GM18907 (cell line): ENCODE measurements around the gene COX7A2.
A peak's percentile ranks its signal among the peaks of the same experiment; 100 is the strongest.

ENCODE experiments used
- ATAC-seq: cut with Tn5 transposase; IDR thresholded peaks from one replicate; pipeline ENCODE4 v1.9.1; 2021; ENCODE audit warnings: mild to moderate bottlenecking, moderate library complexity; ENCODE audit not compliant: unreplicated experiment

Gene COX7A2

GRCh38 chr6:75243333-75244062 lies at the start of gene COX7A2:
Gene COX7A2 (minus strand): TSS chr6:75243801. CDS start chr6:75243734, 67 bp downstream.
- peak; percentile 97 for ATAC-seq

- ATAC-seq = no peak
These were observed 49.0 kb upstream of the COX7A2 start for GRCh38 chr6:75292555-75292954.

GRCh38 chr6:75291744-75292143 lies 48.1 kb upstream of the COX7A2 start:
- ATAC-seq = no peak

GRCh38 chr6:75291331-75291730 lies 47.7 kb upstream of the COX7A2 start:
- ATAC-seq = no peak

GRCh38 chr6:75290136-75290945 lies 46.7 kb upstream of the COX7A2 start:
- no peak for ATAC-seq

GRCh38 chr6:75288023-75288422 lies 44.4 kb upstream of the COX7A2 start:
- no peak for ATAC-seq

GRCh38 chr6:75287424-75287823 lies 43.8 kb upstream of the COX7A2 start:
- ATAC-seq = no peak

GRCh38 chr6:75286955-75287354 lies 43.4 kb upstream of the COX7A2 start:
- no peak for ATAC-seq

GRCh38 chr6:75285283-75285639 lies 41.7 kb upstream of the COX7A2 start:
- peak; percentile 2 for ATAC-seq

- peak; percentile 91 for ATAC-seq
These were observed 41.2 kb upstream of the COX7A2 start, which contains the start of gene TMEM30A for GRCh38 chr6:75284632-75285282. Gene TMEM30A (minus strand): TSS chr6:75284792. CDS start chr6:75284638, 154 bp downstream.

- ATAC-seq = peak; percentile 36
These were observed 40.5 kb upstream of the COX7A2 start for GRCh38 chr6:75283907-75284631.

- no peak for ATAC-seq
These were observed 39.1 kb upstream of the COX7A2 start for GRCh38 chr6:75282706-75283105.

GRCh38 chr6:75281653-75282052 lies 38.1 kb upstream of the COX7A2 start:
- no peak for ATAC-seq

GRCh38 chr6:75280131-75280855 lies 36.7 kb upstream of the COX7A2 start:
- ATAC-seq = no peak

- ATAC-seq = no peak
These were observed 35.8 kb upstream of the COX7A2 start for GRCh38 chr6:75279418-75279817.

GRCh38 chr6:75278474-75279077 lies 35.0 kb upstream of the COX7A2 start:
- no peak for ATAC-seq

GRCh38 chr6:75275067-75275466 lies 31.5 kb upstream of the COX7A2 start:
- ATAC-seq = no peak

GRCh38 chr6:75273009-75273408 lies 29.4 kb upstream of the COX7A2 start:
- no peak for ATAC-seq

GRCh38 chr6:75272145-75272840 lies 28.7 kb upstream of the COX7A2 start:
- no peak for ATAC-seq
